ENCODE measurements around the gene OR8B2.

GRCh38 chr11:124344346-124344745 lies 40.0 kb downstream of the OR8B2 start:
- TF ChIP-seq CTCF (IDR thresholded peaks at IDR 0.05) (no peak), POLR2A (IDR thresholded peaks at IDR 0.05) (no peak)
